Heart left ventricle (tissue), 13 donors: ENCODE measurements around the gene TLK1.

Source experiments
- POLR2A ChIP-seq, 2 donors: fragments of 450-650 bp; IDR thresholded peaks; one replicate each; pipeline ENCODE4 v1.6.1; 2017; ENCODE audit warnings: antibody characterized with exemption in 2 of 2, mild to moderate bottlenecking in 2 of 2, moderate library complexity in 2 of 2
- TF ChIP-seq, protein P1 (sequence below), 12 donors: fragments of 200-600 bp; sonication (generic) in 4 of 12; IDR thresholded peaks; one replicate each; pipeline versions ENCODE4 v1.5.0 to v1.8.0; 2018 to 2022; ENCODE audit warnings: antibody characterized with exemption in 12 of 12, mild to moderate bottlenecking in 5 of 12
- donor health status: ischemic (EF 13 %, LVEDD 7.1; RV severe dilation, severe dysfunction).
- donor health status: DM: no; HTN: yes; CAD: no.
- donor health status: DM: no; HTN: no; CAD: no.
- donor health status: ischemic (EF 25% LVEDD 6.9; RV normal size, moderate dysfunction).
- donor health status: ischemic (EF 25% LVEDD 5.7; RV mildly dilated, moderate dysfunction).
- donor health status: ischemic (EF 35%, LVEDD 5.7; RV mildly dilated, moderate dysfunction).
- donor health status: nonischemic (EF 11% LVEDD 7.7; RV severe dilation, severe dysfunction).
- donor health status: DM: yes; HTN: yes; CAD: no.
- donor health status: PGD.
- donor health status: ischemic (EF 29% LVEDD 5.4; RV normal size, mild dysfunction).
- donor health status: nonischemic (EF 23%, LVEDD 6.1; RV moderate dilation, normal function).

DNA sequence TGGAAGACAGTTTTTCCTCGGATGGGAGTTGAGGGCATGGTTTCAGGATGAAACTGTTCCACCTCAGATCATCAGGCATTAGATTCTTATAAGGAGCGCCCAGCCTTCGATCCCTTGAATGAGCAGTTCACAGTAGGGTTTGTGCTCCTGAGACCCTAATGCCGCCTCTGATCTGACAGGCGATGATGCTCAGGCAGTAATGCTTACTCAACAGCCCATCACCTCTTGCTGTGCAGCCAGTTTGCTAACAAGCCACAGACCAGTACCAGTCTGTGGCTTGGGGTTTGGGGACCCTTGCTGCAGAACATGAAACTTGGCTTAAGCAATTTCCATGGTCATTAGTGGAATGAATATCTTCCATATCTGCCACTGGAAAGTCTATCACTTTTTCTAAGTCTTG is 175.3 kb downstream of the TLK1 start:
- TF ChIP-seq, protein P1, sequence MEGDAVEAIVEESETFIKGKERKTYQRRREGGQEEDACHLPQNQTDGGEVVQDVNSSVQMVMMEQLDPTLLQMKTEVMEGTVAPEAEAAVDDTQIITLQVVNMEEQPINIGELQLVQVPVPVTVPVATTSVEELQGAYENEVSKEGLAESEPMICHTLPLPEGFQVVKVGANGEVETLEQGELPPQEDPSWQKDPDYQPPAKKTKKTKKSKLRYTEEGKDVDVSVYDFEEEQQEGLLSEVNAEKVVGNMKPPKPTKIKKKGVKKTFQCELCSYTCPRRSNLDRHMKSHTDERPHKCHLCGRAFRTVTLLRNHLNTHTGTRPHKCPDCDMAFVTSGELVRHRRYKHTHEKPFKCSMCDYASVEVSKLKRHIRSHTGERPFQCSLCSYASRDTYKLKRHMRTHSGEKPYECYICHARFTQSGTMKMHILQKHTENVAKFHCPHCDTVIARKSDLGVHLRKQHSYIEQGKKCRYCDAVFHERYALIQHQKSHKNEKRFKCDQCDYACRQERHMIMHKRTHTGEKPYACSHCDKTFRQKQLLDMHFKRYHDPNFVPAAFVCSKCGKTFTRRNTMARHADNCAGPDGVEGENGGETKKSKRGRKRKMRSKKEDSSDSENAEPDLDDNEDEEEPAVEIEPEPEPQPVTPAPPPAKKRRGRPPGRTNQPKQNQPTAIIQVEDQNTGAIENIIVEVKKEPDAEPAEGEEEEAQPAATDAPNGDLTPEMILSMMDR (IDR thresholded peaks at IDR 0.05), result no peak
- TF ChIP-seq POLR2A (IDR thresholded peaks at IDR 0.05), result no peak
